Loucy (cell line): ENCODE data around the gene SNTA1.

Source experiments
- H2AFZ ChIP-seq: fragments of 200-600 bp; sonication (generic); 2 replicates; pipeline ENCODE4 v1.6.0; 2016; ENCODE audit warnings: antibody characterized with exemption, mild to moderate bottlenecking, low read length, moderate library complexity
- H3F3A ChIP-seq: fragments of 200-600 bp; 2 replicates; pipeline ENCODE4 v1.6.0; 2016; ENCODE audit warnings: antibody characterized with exemption, low read depth, mild to moderate bottlenecking
- H3K27me3 ChIP-seq: fragments of 200-600 bp; sonication (generic); 2 replicates; pipeline ENCODE4 v1.6.1; 2014; ENCODE audit warnings: low read length, mild to moderate bottlenecking; ENCODE audit not compliant: insufficient read depth, poor library complexity, severe bottlenecking
- H3K36me3 ChIP-seq: fragments of 200-600 bp; sonication (generic); 2 replicates; pipeline ENCODE4 v1.6.1; 2016; ENCODE audit warnings: low read length; ENCODE audit not compliant: insufficient read depth
- H3K4me1 ChIP-seq: fragments of 200-600 bp; sonication (generic); 2 replicates; pipeline ENCODE4 v1.5.1; 2014; ENCODE audit warnings: low read length, mild to moderate bottlenecking; ENCODE audit not compliant: insufficient read depth, poor library complexity, severe bottlenecking
- H3K4me2 ChIP-seq: fragments of 200-600 bp; sonication (generic); 2 replicates; pipeline ENCODE4 v1.6.0; 2014; ENCODE audit warnings: antibody characterized with exemption, low read length, low read depth, mild to moderate bottlenecking; ENCODE audit not compliant: poor library complexity, severe bottlenecking
- H3K4me3 ChIP-seq: fragments of 200-600 bp; sonication (generic); 2 replicates; pipeline ENCODE4 v1.5.1; 2014; ENCODE audit warnings: low read length, mild to moderate bottlenecking, mixed read lengths; ENCODE audit not compliant: poor library complexity, severe bottlenecking
- H3K79me2 ChIP-seq: fragments of 200-600 bp; sonication (generic); 2 replicates; pipeline ENCODE4 v1.6.1; 2014; ENCODE audit warnings: low read length; ENCODE audit not compliant: insufficient read depth
- H3K9ac ChIP-seq: fragments of 200-600 bp; sonication (generic); 2 replicates; pipeline ENCODE4 v1.6.0; 2014; ENCODE audit warnings: mild to moderate bottlenecking, low read depth, low read length, moderate library complexity; ENCODE audit not compliant: poor library complexity, severe bottlenecking
- H3K9me2 ChIP-seq: fragments of 200-600 bp; sonication (generic); replicated peaks from 2 replicates; pipeline ENCODE4 v1.6.1; 2016; ENCODE audit warnings: low read depth, low read length, mixed read lengths
- H3K9me3 ChIP-seq: fragments of 200-600 bp; sonication (generic); 2 replicates; pipeline ENCODE4 v1.6.1; 2014; ENCODE audit warnings: mild to moderate bottlenecking, antibody characterized with exemption, low read length, low read depth; ENCODE audit not compliant: insufficient read depth
- H4K20me1 ChIP-seq: fragments of 200-600 bp; sonication (generic); 2 replicates; pipeline ENCODE4 v1.6.0; 2014; ENCODE audit warnings: antibody characterized with exemption, low read length, mild to moderate bottlenecking; ENCODE audit not compliant: insufficient read depth, poor library complexity, severe bottlenecking
- CTCF ChIP-seq: fragments of 200-600 bp; sonication (generic); conservative IDR thresholded peaks from 2 replicates; pipeline ENCODE4 v1.5.1; 2014; ENCODE audit warnings: mild to moderate bottlenecking, antibody characterized with exemption, low read length
- EZH2phosphoT487 ChIP-seq: fragments of 200-600 bp; IDR thresholded peaks from 2 replicates; pipeline ENCODE4 v1.6.1; 2018; ENCODE audit warnings: antibody characterized with exemption, mild to moderate bottlenecking, moderate library complexity, borderline replicate concordance

Gene SNTA1

DNA sequence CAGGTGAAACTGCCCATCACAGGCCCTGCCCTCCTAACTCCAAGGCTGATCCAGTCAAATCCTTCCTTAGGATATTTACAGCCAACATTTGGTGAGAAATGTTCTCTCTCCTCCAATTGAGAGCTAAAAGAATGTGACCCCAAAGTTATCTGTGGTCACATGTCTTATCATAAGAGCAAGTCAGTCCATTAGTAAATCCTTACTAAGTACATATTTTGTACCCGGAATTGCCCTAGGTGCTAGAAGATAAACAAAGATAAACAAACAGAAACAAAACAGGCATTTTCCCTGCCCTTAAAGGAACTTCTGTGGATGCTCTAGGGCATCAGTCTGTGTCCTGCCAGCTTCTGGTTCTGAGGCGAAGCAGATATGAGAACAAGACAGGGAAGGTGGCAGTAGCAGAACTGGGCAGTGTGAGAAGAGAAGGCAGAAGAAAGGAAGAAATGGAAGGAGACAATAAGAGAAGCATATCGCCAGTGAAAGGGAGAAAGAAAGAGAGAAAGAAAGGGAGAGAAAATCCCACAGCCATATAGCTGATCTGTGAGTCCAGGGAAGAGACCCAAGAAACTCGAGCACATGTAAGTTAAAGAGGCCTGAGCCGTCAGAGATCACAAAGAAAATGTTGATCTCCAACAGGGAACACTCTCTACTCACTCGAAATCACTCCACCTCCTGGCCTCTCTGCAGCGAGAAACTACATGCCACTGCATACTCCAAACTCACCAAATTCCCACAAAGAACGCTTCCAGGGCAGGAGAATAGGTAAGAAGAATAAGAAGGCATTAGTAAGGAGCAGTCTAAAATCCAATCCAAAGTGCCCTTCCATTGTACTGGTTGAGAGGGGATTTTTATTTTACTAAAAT is 83.9 kb downstream of the SNTA1 start:
- TF ChIP-seq CTCF: no peak
- TF ChIP-seq EZH2phosphoT487: no peak

More for the DNA sequence above, 83.9 kb downstream of the SNTA1 start:
- Histone ChIP-seq H3K4me1 (no peaks in the 10 kb centered on the region), H3K27me3 (no peaks in the 10 kb centered on the region), H3K9ac (no peak overlapping the region), H3K79me2 (no peaks in the 10 kb centered on the region), H3K4me2 (no peak overlapping the region), H3K9me3 (no peaks in the 10 kb centered on the region), H3K36me3 (peaks cover 55% of the 10 kb centered on the region; the same call in 1 of the 2 replicates), H3F3A (no peaks in the 10 kb centered on the region), H2AFZ (no peak overlapping the region), H4K20me1 (no peaks in the 10 kb centered on the region), H3K9me2 (no peaks in the 10 kb centered on the region), H3K4me3 (no peak overlapping the region)
